ENCODE data around the gene GOLGA6C.
"Not testable (repeated sequence)": the region's sequence is repeated elsewhere in the genome, so short reads cannot be mapped to it uniquely, and the experiment has no call there.

Gene GOLGA6C

DNA sequence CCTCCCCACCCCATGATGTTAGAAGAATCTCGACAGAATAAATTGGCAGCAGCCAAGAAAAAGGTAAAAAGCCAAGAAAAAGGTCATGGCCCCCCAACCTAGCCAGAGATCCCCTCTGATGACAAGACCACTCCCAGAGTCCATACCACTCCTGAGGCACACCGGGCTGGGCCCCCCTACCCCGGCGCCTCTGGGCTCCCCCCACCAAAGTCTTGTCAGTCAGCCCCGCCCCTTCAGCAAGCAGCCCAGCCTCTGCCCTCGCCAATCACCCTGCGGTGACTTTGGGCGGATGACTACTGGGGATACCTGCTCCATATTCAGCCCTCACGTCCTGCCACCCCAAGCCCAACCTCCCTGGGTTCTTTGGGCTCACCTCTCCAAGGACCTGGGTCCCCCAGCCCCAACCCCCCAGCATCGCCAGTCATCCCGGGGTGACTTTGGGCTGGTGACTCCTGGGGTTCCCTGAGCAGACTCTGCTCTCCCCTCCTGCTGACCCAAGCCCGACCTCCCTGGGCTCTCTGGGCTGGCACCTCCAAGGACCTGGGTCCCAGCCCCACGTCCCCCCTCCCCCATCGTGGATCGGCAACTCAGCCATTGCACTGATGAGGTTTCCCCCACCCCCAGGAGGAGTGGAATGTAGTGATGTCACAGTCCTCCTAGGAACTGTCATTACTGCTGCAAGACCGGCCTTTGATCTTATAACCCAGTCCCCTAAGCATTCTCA, 648 bp downstream of the GOLGA6C start:
- not testable (repeated sequence) for DNase-seq (ENCODE audit: low spot score); H3K36me3 Mint-ChIP-seq (ENCODE audit: low read depth); H3K4me3 Mint-ChIP-seq; H3K27me3 Mint-ChIP-seq (ENCODE audit: low read depth); H3K4me1 Mint-ChIP-seq (ENCODE audit: low read depth); H3K9me3 Mint-ChIP-seq; H3K27ac Mint-ChIP-seq

GRCh38 chr15:75259873-75260272, 1.7 kb downstream of the GOLGA6C start:
- H3K27me3 Mint-ChIP-seq (ENCODE audit: low read depth); DNase-seq (ENCODE audit: low spot score); H3K27ac Mint-ChIP-seq; H3K4me3 Mint-ChIP-seq; H3K4me1 Mint-ChIP-seq (ENCODE audit: low read depth); H3K9me3 Mint-ChIP-seq; H3K36me3 Mint-ChIP-seq (ENCODE audit: low read depth): not testable (repeated sequence)

GRCh38 chr15:75273751-75274359, 15.7 kb downstream of the GOLGA6C start:
- not testable (repeated sequence) for H3K4me1 Mint-ChIP-seq (ENCODE audit: low read depth); DNase-seq (ENCODE audit: low spot score); H3K36me3 Mint-ChIP-seq (ENCODE audit: low read depth); H3K27ac Mint-ChIP-seq; H3K9me3 Mint-ChIP-seq; H3K27me3 Mint-ChIP-seq (ENCODE audit: low read depth); H3K4me3 Mint-ChIP-seq

DNA sequence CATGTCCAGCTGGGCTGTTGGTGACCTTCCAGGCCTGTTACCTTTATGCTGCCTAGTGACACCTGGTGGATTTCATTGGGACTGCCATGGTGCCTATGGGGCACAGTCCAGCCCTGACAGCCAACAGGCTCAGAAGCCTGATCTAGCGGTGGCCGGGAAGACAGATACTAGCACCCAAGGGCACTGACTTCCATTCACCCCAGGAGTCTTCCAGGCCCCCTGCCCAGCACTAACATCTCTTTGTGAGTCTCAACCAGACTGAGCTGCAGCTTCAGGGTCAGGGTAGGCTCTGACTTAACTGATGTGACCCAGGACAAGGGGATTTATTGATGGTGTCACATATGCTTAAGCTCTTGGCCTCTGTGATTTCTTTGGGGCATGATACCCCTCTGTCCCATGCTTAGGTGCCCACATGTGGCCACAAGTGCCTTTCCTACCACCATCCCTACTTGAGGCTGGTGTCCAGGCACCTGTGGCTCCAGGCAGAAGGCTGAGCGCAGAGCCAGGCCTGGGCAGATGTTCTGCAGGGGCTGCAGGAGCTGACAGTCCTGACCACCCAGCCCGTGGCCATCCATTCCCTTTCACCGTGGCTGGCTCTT, 16.5 kb downstream of the GOLGA6C start:
- not testable (repeated sequence) for H3K9me3 Mint-ChIP-seq; H3K4me1 Mint-ChIP-seq (ENCODE audit: low read depth); H3K27me3 Mint-ChIP-seq (ENCODE audit: low read depth); H3K4me3 Mint-ChIP-seq; H3K36me3 Mint-ChIP-seq (ENCODE audit: low read depth); H3K27ac Mint-ChIP-seq
- peak; percentile 76 for DNase-seq (ENCODE audit: low spot score)

GRCh38 chr15:75275617-75276016, 17.5 kb downstream of the GOLGA6C start:
- not testable (repeated sequence) for H3K27ac Mint-ChIP-seq; H3K9me3 Mint-ChIP-seq; H3K4me3 Mint-ChIP-seq; H3K4me1 Mint-ChIP-seq (ENCODE audit: low read depth); H3K27me3 Mint-ChIP-seq (ENCODE audit: low read depth); H3K36me3 Mint-ChIP-seq (ENCODE audit: low read depth)
- DNase-seq (ENCODE audit: low spot score): peak; percentile 19

DNA sequence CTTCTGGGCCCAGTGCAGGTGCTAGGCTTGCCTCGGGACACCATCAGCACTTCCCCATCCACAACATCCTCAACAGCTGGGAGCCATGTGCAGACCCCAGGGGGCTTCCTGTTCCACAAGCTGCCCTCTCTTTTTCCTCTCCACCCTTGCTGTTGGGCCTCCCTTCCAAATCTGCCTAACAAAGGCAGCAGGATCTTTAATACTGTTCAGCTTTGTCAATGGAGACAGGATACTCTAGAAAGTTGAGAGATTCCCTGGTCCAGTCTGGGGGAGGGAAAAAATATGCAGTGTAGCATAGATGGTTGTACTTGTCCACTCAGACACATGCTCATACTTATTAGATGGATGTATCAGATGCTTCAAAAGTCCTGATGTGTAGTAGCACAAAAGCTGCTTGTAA, 20.4 kb downstream of the GOLGA6C start:
- H3K4me3 Mint-ChIP-seq; DNase-seq (ENCODE audit: low spot score); H3K27ac Mint-ChIP-seq; H3K4me1 Mint-ChIP-seq (ENCODE audit: low read depth); H3K27me3 Mint-ChIP-seq (ENCODE audit: low read depth); H3K9me3 Mint-ChIP-seq; H3K36me3 Mint-ChIP-seq (ENCODE audit: low read depth): not testable (repeated sequence)

GRCh38 chr15:75282572-75282971, 24.4 kb downstream of the GOLGA6C start, which contains the start of gene GOLGA6D:
TSS of gene GOLGA6D (plus strand) at chr15:75282835. CDS start at chr15:75282876, 41 bp downstream.
- not testable (repeated sequence) for H3K9me3 Mint-ChIP-seq; H3K4me3 Mint-ChIP-seq; H3K36me3 Mint-ChIP-seq (ENCODE audit: low read depth); H3K27me3 Mint-ChIP-seq (ENCODE audit: low read depth); H3K4me1 Mint-ChIP-seq (ENCODE audit: low read depth); DNase-seq (ENCODE audit: low spot score); H3K27ac Mint-ChIP-seq

- H3K4me1 Mint-ChIP-seq (ENCODE audit: low read depth); H3K9me3 Mint-ChIP-seq; H3K36me3 Mint-ChIP-seq (ENCODE audit: low read depth); H3K27me3 Mint-ChIP-seq (ENCODE audit: low read depth); H3K27ac Mint-ChIP-seq; DNase-seq (ENCODE audit: low spot score); H3K4me3 Mint-ChIP-seq: not testable (repeated sequence)
These were observed 26.0 kb downstream of the GOLGA6C start for GRCh38 chr15:75284152-75284551.

DNA sequence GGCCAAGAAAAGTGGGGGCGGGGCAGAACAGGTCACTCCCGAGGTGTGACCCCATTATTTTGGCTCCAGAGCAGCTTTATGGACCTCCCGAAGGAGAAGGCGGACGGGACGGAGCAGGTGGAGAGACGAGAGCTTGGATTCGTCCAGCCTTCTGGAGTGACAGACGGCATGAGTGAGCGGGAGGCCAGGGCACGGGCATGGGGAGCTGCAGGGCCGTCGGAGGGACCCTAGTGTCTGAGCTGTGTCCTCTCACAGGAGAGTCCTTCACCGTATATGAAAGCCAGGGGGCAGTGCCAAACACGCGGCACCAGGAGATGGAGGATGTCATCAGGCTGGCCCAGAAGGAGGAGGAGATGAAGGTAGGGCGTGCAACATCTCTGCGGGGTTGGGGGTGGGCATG, 35.5 kb downstream of the GOLGA6C start:
- not testable (repeated sequence) for H3K9me3 Mint-ChIP-seq

GRCh38 chr15:75298541-75299310, 40.6 kb downstream of the GOLGA6C start:
- DNase-seq (ENCODE audit: low spot score); H3K27ac Mint-ChIP-seq; H3K27me3 Mint-ChIP-seq (ENCODE audit: low read depth); H3K4me1 Mint-ChIP-seq (ENCODE audit: low read depth); H3K36me3 Mint-ChIP-seq (ENCODE audit: low read depth); H3K4me3 Mint-ChIP-seq; H3K9me3 Mint-ChIP-seq: not testable (repeated sequence)

More for the DNA sequence above, 35.5 kb downstream of the GOLGA6C start:
- H3K4me1 Mint-ChIP-seq (ENCODE audit: low read depth); H3K4me3 Mint-ChIP-seq; DNase-seq (ENCODE audit: low spot score); H3K27ac Mint-ChIP-seq; H3K27me3 Mint-ChIP-seq (ENCODE audit: low read depth); H3K36me3 Mint-ChIP-seq (ENCODE audit: low read depth): not testable (repeated sequence)

DNA sequence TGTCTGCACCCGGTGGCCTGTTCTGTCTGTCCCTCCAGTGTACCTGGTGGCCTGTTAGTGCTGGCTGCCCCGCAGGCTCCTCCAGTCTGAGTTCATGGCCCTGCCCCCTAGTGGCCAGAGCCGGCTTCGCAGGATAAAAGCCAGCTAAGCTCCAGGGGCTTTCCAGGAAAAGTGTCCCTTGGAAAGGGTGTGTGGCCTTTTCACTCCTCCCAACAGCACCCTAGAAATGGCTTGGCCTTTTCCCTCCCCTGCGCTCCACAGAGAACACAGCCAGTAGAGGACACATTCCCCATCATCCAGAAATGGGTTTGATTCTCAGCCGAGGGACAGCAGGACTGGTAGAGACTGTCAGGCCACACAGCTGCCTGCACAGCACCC, 41.2 kb downstream of the GOLGA6C start:
- not testable (repeated sequence) for H3K4me1 Mint-ChIP-seq (ENCODE audit: low read depth); H3K9me3 Mint-ChIP-seq; H3K4me3 Mint-ChIP-seq; H3K27ac Mint-ChIP-seq; H3K36me3 Mint-ChIP-seq (ENCODE audit: low read depth)
- DNase-seq (ENCODE audit: low spot score): peak; percentile 49
- H3K27me3 Mint-ChIP-seq (ENCODE audit: low read depth): peaks cover 12% of the 10 kb centered on the region

DNA sequence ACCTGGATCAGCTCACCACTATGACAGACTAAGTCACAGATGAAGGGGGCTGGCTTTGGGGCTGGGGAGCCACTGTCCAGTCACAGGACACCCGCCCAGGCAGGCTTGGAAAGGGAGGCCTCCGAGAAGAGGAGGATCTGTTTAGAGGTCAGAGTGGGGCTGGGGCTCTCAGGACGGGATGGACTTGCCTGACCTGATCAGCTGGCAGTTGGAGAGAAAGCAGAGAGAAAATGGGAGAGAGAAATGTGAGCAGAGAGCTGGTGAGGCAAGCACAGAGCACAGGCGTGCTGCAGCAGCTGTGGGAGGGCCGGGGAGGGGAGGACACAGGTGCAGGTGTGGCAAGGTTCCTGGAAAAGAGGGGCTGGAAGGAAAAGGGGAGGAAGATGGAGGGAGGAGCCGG, 41.9 kb downstream of the GOLGA6C start:
- H3K36me3 Mint-ChIP-seq (ENCODE audit: low read depth); DNase-seq (ENCODE audit: low spot score); H3K4me1 Mint-ChIP-seq (ENCODE audit: low read depth); H3K4me3 Mint-ChIP-seq; H3K27ac Mint-ChIP-seq; H3K9me3 Mint-ChIP-seq: not testable (repeated sequence)
- H3K27me3 Mint-ChIP-seq (ENCODE audit: low read depth): peaks cover 17% of the 10 kb centered on the region

- peaks cover 27% of the 10 kb centered on the region for H3K27me3 Mint-ChIP-seq (ENCODE audit: low read depth)
- no peaks in the 10 kb centered on the region for H3K9me3 Mint-ChIP-seq
- no peak overlapping the region for H3K27ac Mint-ChIP-seq
- no peak overlapping the region for H3K4me3 Mint-ChIP-seq
- DNase-seq (ENCODE audit: low spot score): no peak
- H3K36me3 Mint-ChIP-seq (ENCODE audit: low read depth): no peaks in the 10 kb centered on the region
- H3K4me1 Mint-ChIP-seq (ENCODE audit: low read depth): no peaks in the 10 kb centered on the region
These were observed 44.2 kb downstream of the GOLGA6C start for GRCh38 chr15:75302318-75302717.

DNA sequence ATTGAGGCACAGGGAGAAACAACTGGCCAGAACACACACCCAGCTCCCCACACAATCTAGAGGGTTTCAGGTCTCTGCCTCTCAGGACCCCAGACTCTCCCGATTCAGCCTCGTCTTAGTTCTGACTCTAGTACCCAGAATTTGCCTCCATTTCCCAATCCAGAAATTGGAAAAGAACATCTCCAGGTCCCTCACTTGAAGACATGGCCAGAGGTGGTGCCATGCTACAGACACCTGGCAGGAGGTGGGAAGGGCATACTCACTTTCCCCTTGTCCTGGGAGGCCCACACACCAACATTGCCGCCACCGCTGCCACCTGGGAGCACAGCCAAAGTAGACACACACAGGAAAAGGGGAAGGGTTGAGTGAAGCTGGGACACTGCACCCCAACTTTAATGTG, 44.6 kb downstream of the GOLGA6C start:
- H3K36me3 Mint-ChIP-seq (ENCODE audit: low read depth); H3K27ac Mint-ChIP-seq; DNase-seq (ENCODE audit: low spot score); H3K9me3 Mint-ChIP-seq; H3K4me1 Mint-ChIP-seq (ENCODE audit: low read depth); H3K4me3 Mint-ChIP-seq: not testable (repeated sequence)
- peaks cover 29% of the 10 kb centered on the region for H3K27me3 Mint-ChIP-seq (ENCODE audit: low read depth)
